GM18909 (cell line): ENCODE measurements around the gene NUDCD2.
"Not testable (repeated sequence)": the region's sequence is repeated elsewhere in the genome, so short reads cannot be mapped to it uniquely, and the experiment has no call there.

Source experiments
- ATAC-seq: cut with Tn5 transposase; IDR thresholded peaks from one replicate; pipeline ENCODE4 v1.9.1; 2021; ENCODE audit warnings: mild to moderate bottlenecking; ENCODE audit not compliant: unreplicated experiment, poor library complexity

NUDCD2 gene

GRCh38 chr5:163473635-163474243, 13.8 kb upstream of the NUDCD2 start:
- peak; percentile 48 for ATAC-seq

GRCh38 chr5:163467682-163468081, 7.8 kb upstream of the NUDCD2 start:
- no peak for ATAC-seq

- no peak for ATAC-seq
Observed at GRCh38 chr5:163463063-163463435, 3.1 kb upstream of the NUDCD2 start.

- ATAC-seq = no peak
Observed at GRCh38 chr5:163460562-163461171, 765 bp upstream of the NUDCD2 start, which contains the start of gene HMMR. HMMR (plus strand) TSS chr5:163460632; CDS start chr5:163460693, 61 bp downstream.

GRCh38 chr5:163459462-163459818, 462 bp downstream of the NUDCD2 start:
- peak; percentile 12 for ATAC-seq

- no peak for ATAC-seq
Observed at GRCh38 chr5:163458778-163459385, 1.0 kb downstream of the NUDCD2 start.

GRCh38 chr5:163456840-163457239, 3.1 kb downstream of the NUDCD2 start:
- no peak for ATAC-seq

- ATAC-seq = no peak
Observed at GRCh38 chr5:163456029-163456589, 3.8 kb downstream of the NUDCD2 start.

GRCh38 chr5:163455406-163455805, 4.5 kb downstream of the NUDCD2 start:
- ATAC-seq = not testable (repeated sequence)

GRCh38 chr5:163453705-163454104, 6.2 kb downstream of the NUDCD2 start:
- no peak for ATAC-seq

GRCh38 chr5:163451489-163451888, 8.4 kb downstream of the NUDCD2 start:
- ATAC-seq = no peak

- no peak for ATAC-seq
Observed at GRCh38 chr5:163448491-163448890, 11.4 kb downstream of the NUDCD2 start.

GRCh38 chr5:163447875-163448274, 12.0 kb downstream of the NUDCD2 start:
- ATAC-seq = no peak

- ATAC-seq = no peak
Observed at GRCh38 chr5:163447191-163447590, 12.7 kb downstream of the NUDCD2 start.

GRCh38 chr5:163445345-163445744, 14.6 kb downstream of the NUDCD2 start:
- ATAC-seq = no peak

- no peak for ATAC-seq
Observed at GRCh38 chr5:163444526-163444925, 15.4 kb downstream of the NUDCD2 start.

- ATAC-seq = no peak
Observed at GRCh38 chr5:163440954-163441353, 18.9 kb downstream of the NUDCD2 start.

- no peak for ATAC-seq
Observed at GRCh38 chr5:163439092-163439425, 20.8 kb downstream of the NUDCD2 start.

GRCh38 chr5:163437309-163438182, 22.4 kb downstream of the NUDCD2 start, which contains the start of gene CCNG1:
CCNG1 (plus strand) TSS chr5:163437595; CDS start chr5:163439257, 1,662 bp downstream.
- ATAC-seq = peak; percentile 96

GRCh38 chr5:163437011-163437308, 22.9 kb downstream of the NUDCD2 start:
- ATAC-seq = no peak

- no peak for ATAC-seq
Observed at GRCh38 chr5:163436515-163436914, 23.4 kb downstream of the NUDCD2 start.
